H9 (cell line): ENCODE measurements around the gene EPS15. TPM values are rescaled to one million over a fixed set of nuclear protein-coding genes. Genes with fewer than 3 reads are reported as not detected.

Source experiments
- DNase-seq: peaks from one replicate; pipeline ENCODE4 v3.0.0-alpha.2; 2017
- H2AFZ ChIP-seq: one replicate; pipeline ENCODE4 v1.6.1; 2013; ENCODE audit warnings: mild to moderate bottlenecking, low read length, control low read depth, moderate library complexity
- H2AK5ac ChIP-seq: 2 replicates; pipeline ENCODE4 v1.6.1; 2013; ENCODE audit warnings: low read length, control low read depth, mixed read lengths; ENCODE audit not compliant: insufficient read length
- H2BK120ac ChIP-seq: one replicate; pipeline ENCODE4 v1.6.1; 2013; ENCODE audit warnings: low read depth, mild to moderate bottlenecking, low read length, control low read depth, inconsistent platforms; ENCODE audit not compliant: poor library complexity, severe bottlenecking
- H2BK12ac ChIP-seq: 2 replicates; pipeline ENCODE4 v1.6.1; 2013; ENCODE audit warnings: low read length, control low read depth, mixed read lengths, low read depth; ENCODE audit not compliant: insufficient read length
- H2BK15ac ChIP-seq: 2 replicates; pipeline ENCODE4 v1.6.1; 2013; ENCODE audit warnings: low read depth, low read length, control low read depth
- H2BK20ac ChIP-seq: one replicate; pipeline ENCODE4 v1.6.1; 2013; ENCODE audit warnings: low read depth, mild to moderate bottlenecking, low read length, control low read depth, inconsistent platforms; ENCODE audit not compliant: poor library complexity, severe bottlenecking
- H2BK5ac ChIP-seq: 2 replicates; pipeline ENCODE4 v1.6.1; 2013; ENCODE audit warnings: low read length, control low read depth, mixed read lengths; ENCODE audit not compliant: insufficient read length
- H3K14ac ChIP-seq: 2 replicates; pipeline ENCODE4 v1.6.1; 2013; ENCODE audit warnings: low read length, control low read depth; ENCODE audit not compliant: insufficient read depth
- H3K18ac ChIP-seq: 2 replicates; pipeline ENCODE4 v1.6.1; 2013; ENCODE audit warnings: low read depth, mild to moderate bottlenecking, mixed read lengths, low read length, control low read depth; ENCODE audit not compliant: insufficient read length
- H3K23ac ChIP-seq: 2 replicates; pipeline ENCODE4 v1.6.1; 2013; ENCODE audit warnings: low read length, control low read depth, mixed read lengths, low read depth; ENCODE audit not compliant: insufficient read length
- H3K23me2 ChIP-seq: 2 replicates; pipeline ENCODE4 v1.6.1; 2013; ENCODE audit warnings: low read depth, mild to moderate bottlenecking, mixed read lengths, low read length, control low read depth; ENCODE audit not compliant: insufficient read length, poor library complexity, severe bottlenecking
- H3K27ac ChIP-seq: 2 replicates; pipeline ENCODE4 v1.5.1; 2013; ENCODE audit warnings: low read length, control low read depth, mixed read lengths, low read depth; ENCODE audit not compliant: insufficient read length
- H3K27me3 ChIP-seq: 2 replicates; pipeline ENCODE4 v1.6.1; 2013; ENCODE audit warnings: low read length, control low read depth, inconsistent platforms; ENCODE audit not compliant: insufficient read depth
- H3K4ac ChIP-seq: 2 replicates; pipeline ENCODE4 v1.6.1; 2013; ENCODE audit warnings: low read depth, mild to moderate bottlenecking, control low read depth, inconsistent platforms, low read length, moderate library complexity
- H3K4me1 ChIP-seq: 2 replicates; pipeline ENCODE4 v1.6.1; 2013; ENCODE audit warnings: low read length, control low read depth, inconsistent platforms; ENCODE audit not compliant: insufficient read depth
- H3K4me2 ChIP-seq: 2 replicates; pipeline ENCODE4 v1.6.1; 2013; ENCODE audit warnings: low read length, control low read depth, mixed read lengths; ENCODE audit not compliant: insufficient read length, insufficient read depth
- H3K56ac ChIP-seq: 2 replicates; pipeline ENCODE4 v1.6.1; 2013; ENCODE audit warnings: low read depth, mild to moderate bottlenecking, mixed read lengths, low read length, control low read depth; ENCODE audit not compliant: insufficient read length
- H3K79me1 ChIP-seq: 2 replicates; pipeline ENCODE4 v1.6.1; 2013; ENCODE audit warnings: low read depth, mild to moderate bottlenecking, moderate library complexity, low read length, control low read depth, inconsistent platforms; ENCODE audit not compliant: insufficient read depth, poor library complexity, severe bottlenecking
- H3K79me2 ChIP-seq: 2 replicates; pipeline ENCODE4 v1.6.1; 2013; ENCODE audit warnings: low read length, control low read depth, inconsistent platforms; ENCODE audit not compliant: insufficient read depth
- H3K9ac ChIP-seq: 2 replicates; pipeline ENCODE4 v1.6.1; 2013; ENCODE audit warnings: low read length, control low read depth, mixed read lengths; ENCODE audit not compliant: insufficient read length; ENCODE audit errors: extremely low read depth
- H3K9me3 ChIP-seq: one replicate; pipeline ENCODE4 v1.6.1; 2013; ENCODE audit warnings: low read depth, low read length, inconsistent platforms; ENCODE audit not compliant: control insufficient read depth
- H3T11ph ChIP-seq: one replicate; pipeline ENCODE4 v1.6.1; 2013; ENCODE audit warnings: mild to moderate bottlenecking, low read length, control low read depth, inconsistent platforms
- H4K20me1 ChIP-seq: one replicate; pipeline ENCODE4 v1.6.1; 2013; ENCODE audit not compliant: control insufficient read depth, insufficient read length, insufficient read depth
- H4K5ac ChIP-seq: 2 replicates; pipeline ENCODE4 v1.6.1; 2013; ENCODE audit warnings: low read depth, mild to moderate bottlenecking, mixed read lengths, low read length, control low read depth; ENCODE audit not compliant: insufficient read length
- H4K8ac ChIP-seq: replicated peaks from 2 replicates; pipeline ENCODE4 v1.6.1; 2013; ENCODE audit warnings: low read length, control low read depth, mixed read lengths, low read depth; ENCODE audit not compliant: insufficient read length
- H4K91ac ChIP-seq: 2 replicates; pipeline ENCODE4 v1.6.1; 2013; ENCODE audit warnings: low read depth, mild to moderate bottlenecking, moderate library complexity, mixed read lengths, low read length, control low read depth; ENCODE audit not compliant: insufficient read length
- H3K27ac Mint-ChIP-seq, 3 experiments: 2 replicates in 2 of 3; 3 replicates in 1 of 3; pipeline ENCODE4 v1.8.0; 2020 to 2021; ENCODE audit warnings: mixed read lengths in 3 of 3, mild to moderate bottlenecking in 1 of 3, moderate library complexity in 1 of 3
- H3K27me3 Mint-ChIP-seq: 2 replicates; pipeline ENCODE4 v1.8.0; 2021; ENCODE audit warnings: low read depth, mild to moderate bottlenecking, moderate library complexity, mixed read lengths
- H3K36me3 Mint-ChIP-seq, 3 experiments: 2 replicates in 2 of 3; 3 replicates in 1 of 3; pipeline ENCODE4 v1.8.0; 2020 to 2021; ENCODE audit warnings: low read depth in 3 of 3, mixed read lengths in 3 of 3; ENCODE audit not compliant: insufficient read depth in 1 of 3
- H3K4me1 Mint-ChIP-seq, 2 experiments: 2 replicates each; pipeline ENCODE4 v1.8.0; 2020; ENCODE audit warnings: mixed read lengths in 2 of 2
- H3K4me3 Mint-ChIP-seq, 2 experiments: 2 replicates in 1 of 2; 3 replicates in 1 of 2; pipeline ENCODE4 v1.8.0; 2020 to 2021; ENCODE audit warnings: mild to moderate bottlenecking in 2 of 2, mixed read lengths in 2 of 2, moderate library complexity in 1 of 2
- H3K9me3 Mint-ChIP-seq, 2 experiments: 2 replicates in 1 of 2; 3 replicates in 1 of 2; pipeline ENCODE4 v1.8.0; 2020; ENCODE audit warnings: mild to moderate bottlenecking in 2 of 2, mixed read lengths in 2 of 2, moderate library complexity in 1 of 2
- WGBS: extraction: QIAGEN DNeasy Blood & Tissue Kit; methylation state at CpG from one replicate; pipeline ENCODE4 v1.1.7; 2013; ENCODE audit warnings: missing lambda C conversion rate, low lambda C conversion rate, mixed read lengths; ENCODE audit not compliant: insufficient read length; ENCODE audit errors: extremely low coverage; 5-methylcytosine and 5-hydroxymethylcytosine counted together
- total RNA-seq: library from RNA; stranded (reverse); gene quantifications from 2 replicates; pipeline ENCODE4 v1.2.1, GENCODE V29; 2021
- TF ChIP-seq, protein P1 (sequence below): fragments of 200-600 bp; sonication (generic); conservative IDR thresholded peaks from 3 replicates; pipeline ENCODE4 v1.8.0; 2021; ENCODE audit warnings: antibody characterized with exemption, mild to moderate bottlenecking

Gene EPS15
- total RNA-seq, 1 experiment from 2014 or later: 44.1 TPM

GRCh38 chr1:51439895-51440294 lies 79.2 kb downstream of the EPS15 start:
- H4K20me1 ChIP-seq: no peaks in the 10 kb centered on the region
- no peaks in the 10 kb centered on the region for H3K9me3 Mint-ChIP-seq
- H3K4ac ChIP-seq: no peak overlapping the region
- H3K23ac ChIP-seq: no peak overlapping the region
- H2BK120ac ChIP-seq: no peak overlapping the region
- H3K4me3 Mint-ChIP-seq: no peak overlapping the region
- TF ChIP-seq, protein P1, sequence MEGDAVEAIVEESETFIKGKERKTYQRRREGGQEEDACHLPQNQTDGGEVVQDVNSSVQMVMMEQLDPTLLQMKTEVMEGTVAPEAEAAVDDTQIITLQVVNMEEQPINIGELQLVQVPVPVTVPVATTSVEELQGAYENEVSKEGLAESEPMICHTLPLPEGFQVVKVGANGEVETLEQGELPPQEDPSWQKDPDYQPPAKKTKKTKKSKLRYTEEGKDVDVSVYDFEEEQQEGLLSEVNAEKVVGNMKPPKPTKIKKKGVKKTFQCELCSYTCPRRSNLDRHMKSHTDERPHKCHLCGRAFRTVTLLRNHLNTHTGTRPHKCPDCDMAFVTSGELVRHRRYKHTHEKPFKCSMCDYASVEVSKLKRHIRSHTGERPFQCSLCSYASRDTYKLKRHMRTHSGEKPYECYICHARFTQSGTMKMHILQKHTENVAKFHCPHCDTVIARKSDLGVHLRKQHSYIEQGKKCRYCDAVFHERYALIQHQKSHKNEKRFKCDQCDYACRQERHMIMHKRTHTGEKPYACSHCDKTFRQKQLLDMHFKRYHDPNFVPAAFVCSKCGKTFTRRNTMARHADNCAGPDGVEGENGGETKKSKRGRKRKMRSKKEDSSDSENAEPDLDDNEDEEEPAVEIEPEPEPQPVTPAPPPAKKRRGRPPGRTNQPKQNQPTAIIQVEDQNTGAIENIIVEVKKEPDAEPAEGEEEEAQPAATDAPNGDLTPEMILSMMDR: no peak
- no CpG with 5 or more reads among the region's 4 CpGs for WGBS
- no peak overlapping the region for H3K9ac ChIP-seq
- no peaks in the 10 kb centered on the region for H3K79me1 ChIP-seq
- no peak overlapping the region for H3K27ac Mint-ChIP-seq
- H3K4me1 Mint-ChIP-seq: no peaks in the 10 kb centered on the region
- H3K79me2 ChIP-seq: no peaks in the 10 kb centered on the region
- no peaks in the 10 kb centered on the region for H3K4me1 ChIP-seq
- no peak overlapping the region for H3K4me2 ChIP-seq
- H3K14ac ChIP-seq: no peak overlapping the region
- H2BK5ac ChIP-seq: no peak overlapping the region
- H4K5ac ChIP-seq: no peak overlapping the region
- H2AFZ ChIP-seq: no peak overlapping the region
- no peaks in the 10 kb centered on the region for H3K27me3 Mint-ChIP-seq
- no peak overlapping the region for H4K8ac ChIP-seq
- H3K9me3 ChIP-seq: no peaks in the 10 kb centered on the region
- peaks cover 0 to 9% (median 4%) of the 10 kb centered on the region in 3 experiments; a peak in 4 of 7 replicates for H3K36me3 Mint-ChIP-seq
- H2BK12ac ChIP-seq: no peak overlapping the region
- H2AK5ac ChIP-seq: no peak overlapping the region
- no peaks in the 10 kb centered on the region for H3K27me3 ChIP-seq
- no peak overlapping the region for H3K18ac ChIP-seq
- DNase-seq: no peak
- no peak overlapping the region for H2BK20ac ChIP-seq
- H3K56ac ChIP-seq: no peak overlapping the region
- no peak overlapping the region for H2BK15ac ChIP-seq
- H4K91ac ChIP-seq: no peak overlapping the region
- H3K23me2 ChIP-seq: no peaks in the 10 kb centered on the region
- no peak overlapping the region for H3K27ac ChIP-seq
- no peak overlapping the region for H3T11ph ChIP-seq
